Right forelimb (tissue), 1 donor: ENCODE results near the gene DNAJC4.

ENCODE experiments used
- DNase-seq: peaks from one replicate; pipeline ENCODE4 v3.0.0-alpha.2; 2018

The DNAJC4 gene

GRCh38 chr11:64261556-64262080, 31.3 kb downstream of the DNAJC4 start:
- no peak for DNase-seq

GRCh38 chr11:64262271-64263002, 32.1 kb downstream of the DNAJC4 start:
- DNase-seq, result no peak

- DNase-seq, result no peak
Measured at GRCh38 chr11:64263021-64263946, 32.9 kb downstream of the DNAJC4 start.

GRCh38 chr11:64263947-64264317, 33.6 kb downstream of the DNAJC4 start:
- no peak for DNase-seq

GRCh38 chr11:64264371-64264852, 34.1 kb downstream of the DNAJC4 start:
- DNase-seq, result no peak

GRCh38 chr11:64265176-64266160, 35.1 kb downstream of the DNAJC4 start:
- no peak for DNase-seq

GRCh38 chr11:64266339-64266738, 36.0 kb downstream of the DNAJC4 start:
- no peak for DNase-seq

- DNase-seq, result no peak
Measured at GRCh38 chr11:64267207-64267945, 37.0 kb downstream of the DNAJC4 start.

- DNase-seq, result no peak
Measured at GRCh38 chr11:64268025-64268892, 37.9 kb downstream of the DNAJC4 start.

- no peak for DNase-seq
Measured at GRCh38 chr11:64268893-64269539, 38.7 kb downstream of the DNAJC4 start.

- peak; percentile 99 for DNase-seq
Measured at GRCh38 chr11:64269540-64270220, 39.3 kb downstream of the DNAJC4 start.

GRCh38 chr11:64275031-64275800, 44.9 kb downstream of the DNAJC4 start:
- DNase-seq, result no peak

- no peak for DNase-seq
Measured at GRCh38 chr11:64275841-64276240, 45.5 kb downstream of the DNAJC4 start.

- DNase-seq, result no peak
Measured at GRCh38 chr11:64276653-64277431, 46.5 kb downstream of the DNAJC4 start.

- DNase-seq, result no peak
Measured at GRCh38 chr11:64278576-64279190, 48.3 kb downstream of the DNAJC4 start.

- no peak for DNase-seq
Measured at GRCh38 chr11:64281957-64282770, 51.8 kb downstream of the DNAJC4 start.
